ENCODE results near the gene SORCS2.

The SORCS2 gene

GRCh38 chr4:7506119-7506518 lies 313.8 kb downstream of the SORCS2 start (continued):
- TF ChIP-seq ZNF223 (tag by site-specific recombination; IDR thresholded peaks at IDR 0.05), result no peak
- no peak for TF ChIP-seq ZSCAN23 (tag by site-specific recombination; IDR thresholded peaks at IDR 0.05)
- no peak for TF ChIP-seq ZNF132 (tag by site-specific recombination; IDR thresholded peaks at IDR 0.05; ENCODE audit: borderline replicate concordance)

DNA sequence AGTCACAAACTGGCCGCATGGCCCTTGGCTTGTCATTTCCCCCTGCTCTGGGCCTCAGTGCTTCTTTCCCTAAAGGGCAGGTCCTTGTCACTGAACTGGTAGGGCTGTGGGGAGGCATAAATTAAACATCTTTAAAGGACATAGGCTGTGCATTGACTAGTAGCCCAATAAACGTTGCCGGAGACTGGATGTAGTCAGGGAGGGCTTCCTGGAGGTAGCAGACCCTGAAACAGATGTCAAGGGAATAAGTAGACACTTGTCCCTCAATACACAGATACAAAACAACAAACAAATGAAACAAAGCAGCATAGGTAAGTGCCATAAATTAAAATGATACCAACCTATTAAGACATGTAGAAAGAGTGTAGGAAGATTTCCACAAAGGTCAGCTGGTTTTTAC lies 314.2 kb downstream of the SORCS2 start:
- no peaks in the 10 kb centered on the region for H3K9me3 ChIP-seq (ENCODE audit: control insufficient read depth, insufficient read depth, low read depth, low read length)
- no peaks in the 10 kb centered on the region for H3K4me1 ChIP-seq (ENCODE audit: control insufficient read depth, insufficient read depth, low read length)
- H3K36me3 ChIP-seq (ENCODE audit: control insufficient read depth in 2 of 2, insufficient read depth in 1 of 2, low read length in 2 of 2), result no peaks in the 10 kb centered on the region
- H3K4me3 ChIP-seq (ENCODE audit: low read depth, low read length), result no peak overlapping the region
- ChIA-PET CTCF (no interaction called here), POLR2A (no interaction called here)
- H3K27ac ChIP-seq (ENCODE audit: extremely low read depth, low read depth, low read length), result no peak overlapping the region
- TF ChIP-seq ZNF423 (tag by site-specific recombination; IDR thresholded peaks at IDR 0.05), result no peak
- no peak for TF ChIP-seq ZFP41 (tag by site-specific recombination; IDR thresholded peaks at IDR 0.05; ENCODE audit: borderline replicate concordance)

DNA sequence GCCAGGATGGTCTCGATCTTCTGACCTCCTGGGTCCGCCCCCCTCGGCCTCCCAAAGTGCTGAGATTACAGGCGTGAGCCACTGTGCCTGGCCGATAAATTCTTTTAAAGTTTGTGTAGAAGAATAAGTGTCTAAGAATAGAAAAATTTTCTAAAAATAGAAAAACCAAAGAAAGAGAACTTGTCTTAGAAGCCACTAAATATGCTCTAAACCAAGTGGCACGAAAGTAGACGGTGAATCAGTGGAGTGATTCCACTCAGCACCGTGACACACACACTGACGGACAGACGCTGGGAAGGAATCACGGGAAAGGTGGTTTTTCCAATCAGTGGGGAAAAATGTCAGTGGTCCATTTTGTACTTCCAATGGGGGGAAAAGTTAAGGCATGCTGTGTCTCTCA lies 315.0 kb downstream of the SORCS2 start:
- ChIA-PET POLR2A (no interaction called here), CTCF (no interaction called here)
- H3K4me1 ChIP-seq (ENCODE audit: control insufficient read depth, insufficient read depth, low read length), result no peaks in the 10 kb centered on the region
- H3K36me3 ChIP-seq (ENCODE audit: control insufficient read depth in 2 of 2, insufficient read depth in 1 of 2, low read length in 2 of 2), result no peaks in the 10 kb centered on the region
- no peak overlapping the region for H3K4me3 ChIP-seq (ENCODE audit: low read depth, low read length)
- no peaks in the 10 kb centered on the region for H3K9me3 ChIP-seq (ENCODE audit: control insufficient read depth, insufficient read depth, low read depth, low read length)
- TF ChIP-seq FEZF1 (tag by site-specific recombination; IDR thresholded peaks at IDR 0.05) (no peak), ZNF449 (tag by site-specific recombination; IDR thresholded peaks at IDR 0.05) (no peak), ZNF530 (tag by site-specific recombination; IDR thresholded peaks at IDR 0.05; ENCODE audit: low read depth) (no peak), IKZF3 (tag by site-specific recombination; IDR thresholded peaks at IDR 0.05) (no peak), ZBTB8A (tag by site-specific recombination; IDR thresholded peaks at IDR 0.05) (no peak), ZNF26 (tag by site-specific recombination; IDR thresholded peaks at IDR 0.05) (no peak)
- TF ChIP-seq, protein P1, sequence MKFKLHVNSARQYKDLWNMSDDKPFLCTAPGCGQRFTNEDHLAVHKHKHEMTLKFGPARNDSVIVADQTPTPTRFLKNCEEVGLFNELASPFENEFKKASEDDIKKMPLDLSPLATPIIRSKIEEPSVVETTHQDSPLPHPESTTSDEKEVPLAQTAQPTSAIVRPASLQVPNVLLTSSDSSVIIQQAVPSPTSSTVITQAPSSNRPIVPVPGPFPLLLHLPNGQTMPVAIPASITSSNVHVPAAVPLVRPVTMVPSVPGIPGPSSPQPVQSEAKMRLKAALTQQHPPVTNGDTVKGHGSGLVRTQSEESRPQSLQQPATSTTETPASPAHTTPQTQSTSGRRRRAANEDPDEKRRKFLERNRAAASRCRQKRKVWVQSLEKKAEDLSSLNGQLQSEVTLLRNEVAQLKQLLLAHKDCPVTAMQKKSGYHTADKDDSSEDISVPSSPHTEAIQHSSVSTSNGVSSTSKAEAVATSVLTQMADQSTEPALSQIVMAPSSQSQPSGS (tag by site-specific recombination; IDR thresholded peaks at IDR 0.05; ENCODE audit: low read depth), result no peak
- TF ChIP-seq, protein P2, sequence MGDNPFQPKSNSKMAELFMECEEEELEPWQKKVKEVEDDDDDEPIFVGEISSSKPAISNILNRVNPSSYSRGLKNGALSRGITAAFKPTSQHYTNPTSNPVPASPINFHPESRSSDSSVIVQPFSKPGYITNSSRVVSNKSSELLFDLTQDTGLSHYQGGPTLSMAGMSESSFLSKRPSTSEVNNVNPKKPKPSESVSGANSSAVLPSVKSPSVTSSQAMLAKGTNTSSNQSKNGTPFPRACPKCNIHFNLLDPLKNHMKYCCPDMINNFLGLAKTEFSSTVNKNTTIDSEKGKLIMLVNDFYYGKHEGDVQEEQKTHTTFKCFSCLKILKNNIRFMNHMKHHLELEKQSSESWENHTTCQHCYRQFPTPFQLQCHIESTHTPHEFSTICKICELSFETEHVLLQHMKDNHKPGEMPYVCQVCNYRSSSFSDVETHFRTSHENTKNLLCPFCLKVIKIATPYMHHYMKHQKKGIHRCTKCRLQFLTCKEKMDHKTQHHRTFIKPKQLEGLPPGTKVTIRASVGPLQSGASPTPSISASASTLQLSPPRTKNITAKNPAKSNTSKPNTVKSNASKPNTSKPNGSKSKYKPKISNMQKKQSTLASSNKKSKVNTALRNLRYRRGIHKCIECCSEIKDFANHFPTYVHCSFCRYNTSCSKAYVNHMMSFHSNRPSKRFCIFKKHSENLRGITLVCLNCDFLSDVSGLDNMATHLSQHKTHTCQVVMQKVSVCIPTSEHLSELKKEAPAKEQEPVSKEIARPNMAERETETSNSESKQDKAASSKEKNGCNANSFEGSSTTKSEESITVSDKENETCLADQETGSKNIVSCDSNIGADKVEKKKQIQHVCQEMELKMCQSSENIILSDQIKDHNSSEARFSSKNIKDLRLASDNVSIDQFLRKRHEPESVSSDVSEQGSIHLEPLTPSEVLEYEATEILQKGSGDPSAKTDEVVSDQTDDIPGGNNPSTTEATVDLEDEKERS (tag by site-specific recombination; IDR thresholded peaks at IDR 0.05), result no peak
- no peak overlapping the region for H3K27ac ChIP-seq (ENCODE audit: extremely low read depth, low read depth, low read length)

- POLR2A ChIA-PET, result no interaction called here
- TF ChIP-seq SCRT2 (tag by site-specific recombination; IDR thresholded peaks at IDR 0.05) (no peak), CTCF (tag by site-specific recombination; IDR thresholded peaks at IDR 0.05) (no peak), ZNF544 (tag by site-specific recombination; IDR thresholded peaks at IDR 0.05) (no peak), ZNF580 (tag by site-specific recombination; IDR thresholded peaks at IDR 0.05) (no peak)
- TF ChIP-seq, protein P3, sequence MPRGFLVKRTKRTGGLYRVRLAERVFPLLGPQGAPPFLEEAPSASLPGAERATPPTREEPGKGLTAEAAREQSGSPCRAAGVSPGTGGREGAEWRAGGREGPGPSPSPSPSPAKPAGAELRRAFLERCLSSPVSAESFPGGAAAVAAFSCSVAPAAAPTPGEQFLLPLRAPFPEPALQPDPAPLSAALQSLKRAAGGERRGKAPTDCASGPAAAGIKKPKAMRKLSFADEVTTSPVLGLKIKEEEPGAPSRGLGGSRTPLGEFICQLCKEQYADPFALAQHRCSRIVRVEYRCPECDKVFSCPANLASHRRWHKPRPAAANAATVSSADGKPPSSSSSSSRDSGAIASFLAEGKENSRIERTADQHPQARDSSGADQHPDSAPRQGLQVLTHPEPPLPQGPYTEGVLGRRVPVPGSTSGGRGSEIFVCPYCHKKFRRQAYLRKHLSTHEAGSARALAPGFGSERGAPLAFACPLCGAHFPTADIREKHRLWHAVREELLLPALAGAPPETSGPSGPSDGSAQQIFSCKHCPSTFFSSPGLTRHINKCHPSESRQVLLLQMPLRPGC (tag by site-specific recombination; IDR thresholded peaks at IDR 0.05), result no peak
Measured at GRCh38 chr4:7510066-7510465, 317.7 kb downstream of the SORCS2 start.

More at GRCh38 chr4:7510066-7510465, 317.7 kb downstream of the SORCS2 start:
- CTCF ChIA-PET, result no interaction called here
- Histone ChIP-seq H3K4me3 (ENCODE audit: low read depth, low read length) (no peak overlapping the region), H3K9me3 (ENCODE audit: control insufficient read depth, insufficient read depth, low read depth, low read length) (no peaks in the 10 kb centered on the region), H3K27ac (ENCODE audit: extremely low read depth, low read depth, low read length) (no peak overlapping the region), H3K36me3 (ENCODE audit: control insufficient read depth in 2 of 2, insufficient read depth in 1 of 2, low read length in 2 of 2) (no peaks in the 10 kb centered on the region), H3K4me1 (ENCODE audit: control insufficient read depth, insufficient read depth, low read length) (no peaks in the 10 kb centered on the region)

Data from HEK293 (cell line).